ENCODE results near the gene CLRN2.

CLRN2 gene

DNA sequence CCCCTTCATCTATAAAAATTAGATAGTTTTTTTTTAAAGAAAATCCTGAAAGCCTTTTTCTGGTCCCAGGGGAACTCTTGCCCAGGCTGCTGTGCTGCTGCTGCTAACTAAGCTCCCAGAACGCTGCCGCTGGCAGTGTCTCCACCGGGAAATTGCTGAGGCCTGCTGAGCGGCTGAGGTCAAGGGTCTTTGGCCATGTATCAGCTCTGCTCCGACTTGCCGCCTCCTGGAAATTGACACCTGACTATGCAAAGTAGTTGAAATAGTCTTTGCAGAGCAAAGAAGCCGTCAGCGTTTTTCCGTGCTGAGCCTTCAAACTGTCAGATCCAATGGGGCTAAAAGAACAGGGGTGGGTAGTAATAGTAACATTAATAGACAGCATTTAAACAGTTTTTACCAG is 3.9 kb upstream of the CLRN2 start:
- H3K27ac ChIP-seq (ENCODE audit: low read length) = no peak overlapping the region
- H3K4me1 ChIP-seq (ENCODE audit: insufficient read depth, low read length) = peaks cover 3% of the 10 kb centered on the region; the same call in 1 of the 2 replicates
- H3K27me3 ChIP-seq (ENCODE audit: insufficient read depth, low read length) = peaks cover 30% of the 10 kb centered on the region
- 0 out of 2 replicates have a peak, but pooled peaks cover 3% of the 10 kb centered on the region for H3K36me3 ChIP-seq (ENCODE audit: insufficient read depth, low read depth, low read length)
- H3K9ac ChIP-seq (ENCODE audit: low read depth, low read length) = peak overlapping the region; percentile 30; the same call in 1 of the 2 replicates
- peak overlapping the region; percentile 64 for H3K4me3 ChIP-seq (ENCODE audit: low read length)
- H3K9me3 ChIP-seq (ENCODE audit: insufficient read depth, low read depth, low read length) = no peaks in the 10 kb centered on the region

- peak overlapping the region; percentile 30; the same call in 1 of the 2 replicates for H3K9ac ChIP-seq (ENCODE audit: low read depth, low read length)
- H3K9me3 ChIP-seq (ENCODE audit: insufficient read depth, low read depth, low read length) = no peaks in the 10 kb centered on the region
- no peak overlapping the region for H3K27ac ChIP-seq (ENCODE audit: low read length)
- peak overlapping the region; percentile 64 for H3K4me3 ChIP-seq (ENCODE audit: low read length)
- peaks cover 30% of the 10 kb centered on the region for H3K27me3 ChIP-seq (ENCODE audit: insufficient read depth, low read length)
- H3K4me1 ChIP-seq (ENCODE audit: insufficient read depth, low read length) = peaks cover 3% of the 10 kb centered on the region; the same call in 1 of the 2 replicates
- 0 out of 2 replicates have a peak, but pooled peaks cover 3% of the 10 kb centered on the region for H3K36me3 ChIP-seq (ENCODE audit: insufficient read depth, low read depth, low read length)
Measured at GRCh38 chr4:17511509-17511949, 3.4 kb upstream of the CLRN2 start.

DNA sequence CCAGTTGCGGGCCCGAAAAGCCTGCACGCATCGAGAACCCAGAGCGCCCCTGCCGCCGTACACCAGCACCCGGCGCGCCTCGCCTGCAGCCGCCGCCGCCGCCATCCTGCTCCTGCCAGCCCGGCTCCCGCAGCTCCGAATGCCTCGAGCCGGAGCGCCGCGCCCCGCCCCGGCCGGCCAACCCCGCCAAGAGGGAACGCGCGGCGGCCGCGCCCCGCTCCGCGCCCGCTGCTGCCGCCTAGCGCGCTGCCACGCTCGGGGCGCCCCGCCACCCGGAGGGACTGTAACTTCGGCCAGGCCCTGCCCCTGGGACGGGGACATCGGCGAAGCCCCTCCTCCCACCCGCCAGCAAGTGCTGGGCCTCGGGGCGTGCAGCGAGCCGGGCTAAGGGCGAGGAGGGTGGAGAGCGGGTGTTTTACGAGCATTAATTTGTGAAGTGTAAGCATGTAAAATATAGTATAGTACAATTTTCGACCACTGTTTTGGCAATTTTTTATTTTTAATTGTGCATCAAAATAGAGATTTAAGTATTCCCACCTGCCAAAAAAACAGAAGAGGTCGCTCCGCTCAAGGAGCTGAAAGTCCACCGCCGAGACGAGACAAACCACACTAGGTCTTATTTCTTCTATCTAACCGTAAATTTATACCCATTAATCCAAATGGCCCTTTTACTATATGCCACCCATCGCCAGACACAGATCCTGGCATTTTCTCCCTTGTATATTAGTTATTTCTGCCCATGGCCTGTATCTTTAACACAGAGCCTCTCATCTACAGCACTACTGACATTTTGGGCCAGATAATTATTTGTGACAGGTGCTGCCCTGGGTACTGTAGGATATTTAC is 2.8 kb upstream of the CLRN2 start, which contains the start of gene QDPR:
Gene QDPR (minus strand): TSS at position 141 of the 846 bp plus-strand sequence. CDS start 36 bp downstream, at position 105.
- no peaks in the 10 kb centered on the region for H3K36me3 ChIP-seq (ENCODE audit: insufficient read depth, low read depth, low read length)
- no peaks in the 10 kb centered on the region for H3K9me3 ChIP-seq (ENCODE audit: insufficient read depth, low read depth, low read length)
- no peak within 1 kb of the TSS for H3K27ac ChIP-seq (ENCODE audit: low read length)
- peak within 1 kb of the TSS; percentile 34; the same call in 1 of the 2 replicates for H3K9ac ChIP-seq (ENCODE audit: low read depth, low read length)
- H3K27me3 ChIP-seq (ENCODE audit: insufficient read depth, low read length) = peaks cover 30% of the 10 kb centered on the region
- peaks cover 3% of the 10 kb centered on the region; the same call in 1 of the 2 replicates for H3K4me1 ChIP-seq (ENCODE audit: insufficient read depth, low read length)
- peak within 1 kb of the TSS; percentile 64 for H3K4me3 ChIP-seq (ENCODE audit: low read length)

GRCh38 chr4:17512973-17513665 is 1.8 kb upstream of the CLRN2 start:
- Histone ChIP-seq H3K4me1 (ENCODE audit: insufficient read depth, low read length) (peaks cover 3% of the 10 kb centered on the region; the same call in 1 of the 2 replicates), H3K4me3 (ENCODE audit: low read length) (no peak overlapping the region), H3K27me3 (ENCODE audit: insufficient read depth, low read length) (peaks cover 30% of the 10 kb centered on the region), H3K9ac (ENCODE audit: low read depth, low read length) (no peak overlapping the region), H3K9me3 (ENCODE audit: insufficient read depth, low read depth, low read length) (no peaks in the 10 kb centered on the region), H3K27ac (ENCODE audit: low read length) (no peak overlapping the region), H3K36me3 (ENCODE audit: insufficient read depth, low read depth, low read length) (no peaks in the 10 kb centered on the region)

GRCh38 chr4:17515445-17516407 is 761 bp downstream of the CLRN2 start:
- Histone ChIP-seq H3K4me3 (ENCODE audit: low read length) (no peak overlapping the region), H3K9ac (ENCODE audit: low read depth, low read length) (no peak overlapping the region), H3K27ac (ENCODE audit: low read length) (no peak overlapping the region), H3K27me3 (ENCODE audit: insufficient read depth, low read length) (peaks cover 25% of the 10 kb centered on the region), H3K9me3 (ENCODE audit: insufficient read depth, low read depth, low read length) (no peaks in the 10 kb centered on the region), H3K4me1 (ENCODE audit: insufficient read depth, low read length) (peaks cover 3% of the 10 kb centered on the region; the same call in 1 of the 2 replicates), H3K36me3 (ENCODE audit: insufficient read depth, low read depth, low read length) (no peaks in the 10 kb centered on the region)

DNA sequence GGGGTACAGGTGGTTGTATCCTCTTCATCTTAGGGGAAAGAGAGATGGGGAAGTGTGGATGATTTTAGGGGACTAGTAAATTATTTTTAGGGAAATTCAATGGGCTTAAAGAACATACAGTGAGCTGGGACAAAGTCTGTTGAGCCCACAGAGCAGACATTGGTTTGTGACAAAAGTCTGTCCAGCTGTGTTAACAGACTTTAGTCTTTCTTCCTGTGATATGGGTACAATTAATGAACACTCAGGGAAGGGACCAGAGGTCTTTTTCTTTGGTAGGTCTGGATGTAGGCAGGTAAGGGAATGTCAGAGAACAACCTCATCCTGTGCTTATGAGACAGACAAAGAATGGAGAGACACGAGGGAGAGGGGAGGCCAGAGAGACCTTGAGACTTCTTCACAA is 2.0 kb downstream of the CLRN2 start:
- peaks cover 14% of the 10 kb centered on the region for H3K27me3 ChIP-seq (ENCODE audit: insufficient read depth, low read length)

GRCh38 chr4:17517664-17518063 is 2.7 kb downstream of the CLRN2 start:
- H3K9ac ChIP-seq (ENCODE audit: low read depth, low read length) = no peak overlapping the region; the same call in 1 of the 2 replicates
- H3K4me1 ChIP-seq (ENCODE audit: insufficient read depth, low read length) = no peaks in the 10 kb centered on the region; the same call in 1 of the 2 replicates
- H3K27ac ChIP-seq (ENCODE audit: low read length) = no peak overlapping the region
- H3K4me3 ChIP-seq (ENCODE audit: low read length) = peak overlapping the region; percentile 2; the same call in 1 of the 2 replicates
- H3K9me3 ChIP-seq (ENCODE audit: insufficient read depth, low read depth, low read length) = no peaks in the 10 kb centered on the region
- H3K27me3 ChIP-seq (ENCODE audit: insufficient read depth, low read length) = peaks cover 11% of the 10 kb centered on the region
- H3K36me3 ChIP-seq (ENCODE audit: insufficient read depth, low read depth, low read length) = no peaks in the 10 kb centered on the region

More for the DNA sequence above, 2.0 kb downstream of the CLRN2 start:
- Histone ChIP-seq H3K9ac (ENCODE audit: low read depth, low read length) (no peak overlapping the region; the same call in 1 of the 2 replicates), H3K4me3 (ENCODE audit: low read length) (peak overlapping the region; percentile 2; the same call in 1 of the 2 replicates), H3K27ac (ENCODE audit: low read length) (no peak overlapping the region), H3K4me1 (ENCODE audit: insufficient read depth, low read length) (no peaks in the 10 kb centered on the region; the same call in 1 of the 2 replicates), H3K36me3 (ENCODE audit: insufficient read depth, low read depth, low read length) (no peaks in the 10 kb centered on the region), H3K9me3 (ENCODE audit: insufficient read depth, low read depth, low read length) (no peaks in the 10 kb centered on the region)

DNA sequence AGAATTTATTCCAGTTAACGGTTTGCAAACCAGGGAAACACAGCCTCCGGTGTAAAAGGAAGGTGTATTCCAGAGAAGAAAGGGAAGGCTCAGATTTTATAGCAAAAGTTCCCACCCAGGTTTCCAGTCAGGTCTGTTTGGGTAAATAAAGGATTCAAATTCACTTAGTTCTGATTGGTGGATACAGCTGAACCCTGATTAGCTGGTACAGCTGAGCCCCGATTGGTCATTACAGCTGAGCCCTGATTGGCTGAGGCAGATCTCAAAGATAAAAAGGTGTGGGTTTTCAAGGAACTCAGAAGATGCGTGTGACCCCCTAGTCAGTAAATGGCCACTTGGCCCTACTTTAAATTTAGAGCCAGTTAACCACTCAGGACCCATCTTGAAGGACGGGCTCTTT is 6.6 kb downstream of the CLRN2 start:
- Histone ChIP-seq H3K4me3 (ENCODE audit: low read length) (no peak overlapping the region), H3K27me3 (ENCODE audit: insufficient read depth, low read length) (no peaks in the 10 kb centered on the region), H3K4me1 (ENCODE audit: insufficient read depth, low read length) (no peaks in the 10 kb centered on the region; the same call in 1 of the 2 replicates), H3K9ac (ENCODE audit: low read depth, low read length) (no peak overlapping the region), H3K9me3 (ENCODE audit: insufficient read depth, low read depth, low read length) (no peaks in the 10 kb centered on the region), H3K36me3 (ENCODE audit: insufficient read depth, low read depth, low read length) (no peaks in the 10 kb centered on the region), H3K27ac (ENCODE audit: low read length) (no peak overlapping the region)

DNA sequence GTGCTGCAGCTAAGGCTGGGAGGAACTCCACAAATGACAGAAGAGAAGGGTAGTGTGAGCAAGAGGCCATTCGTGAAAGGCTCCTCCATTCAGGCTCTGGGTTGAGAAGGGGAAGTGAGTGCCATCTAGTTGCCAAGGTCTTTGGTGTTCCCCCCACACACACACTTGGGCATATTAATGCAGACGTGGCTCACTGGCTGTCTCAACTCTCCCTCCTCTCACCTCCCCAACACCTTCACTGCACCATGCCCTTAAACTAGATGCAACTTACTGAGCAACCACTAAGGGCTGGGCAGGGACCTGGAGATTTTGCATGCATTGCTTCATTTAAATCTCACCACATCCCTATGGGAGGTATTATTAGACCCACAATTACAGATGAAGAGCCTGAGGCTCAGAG is 8.7 kb downstream of the CLRN2 start:
- Histone ChIP-seq H3K9ac (ENCODE audit: low read depth, low read length) (no peak overlapping the region), H3K9me3 (ENCODE audit: insufficient read depth, low read depth, low read length) (no peaks in the 10 kb centered on the region), H3K36me3 (ENCODE audit: insufficient read depth, low read depth, low read length) (no peaks in the 10 kb centered on the region), H3K27me3 (ENCODE audit: insufficient read depth, low read length) (no peaks in the 10 kb centered on the region), H3K27ac (ENCODE audit: low read length) (no peak overlapping the region), H3K4me3 (ENCODE audit: low read length) (no peak overlapping the region), H3K4me1 (ENCODE audit: insufficient read depth, low read length) (no peaks in the 10 kb centered on the region)

DNA sequence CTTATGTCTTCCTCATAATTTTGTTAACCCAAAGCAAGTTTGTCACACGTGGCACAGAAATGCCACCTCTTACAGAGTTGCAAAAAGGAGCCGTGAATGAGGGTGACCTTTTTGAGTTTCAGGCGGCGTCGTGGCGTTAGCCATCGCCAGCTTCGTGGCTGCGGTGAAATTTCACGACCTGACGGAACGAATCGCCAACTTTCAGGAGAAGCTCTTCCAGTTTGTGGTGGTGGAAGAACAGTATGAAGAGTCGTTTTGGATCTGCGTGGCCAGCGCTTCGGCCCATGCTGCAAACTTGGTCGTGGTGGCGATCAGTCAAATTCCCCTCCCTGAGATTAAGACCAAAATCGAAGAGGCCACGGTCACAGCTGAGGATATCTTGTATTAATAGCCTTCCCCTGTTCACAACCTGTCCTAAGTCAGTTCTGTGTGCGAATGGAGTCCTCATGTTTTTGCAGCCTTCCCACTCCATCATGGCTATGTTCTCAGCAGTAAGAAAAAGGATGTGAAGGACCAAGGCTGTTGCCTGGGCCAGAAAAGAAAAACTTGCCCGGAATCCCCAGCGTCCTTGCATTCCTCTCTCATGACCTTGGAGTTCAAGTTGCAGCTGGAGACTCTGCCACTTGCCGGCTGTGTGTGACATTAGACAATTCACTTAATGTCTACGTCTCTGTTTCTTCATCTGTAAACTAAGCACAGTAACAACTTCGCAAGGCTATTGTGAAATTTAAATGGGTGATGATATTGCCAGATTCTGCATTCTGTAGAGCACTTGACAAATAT is 11.9 kb downstream of the CLRN2 start:
- Histone ChIP-seq H3K36me3 (ENCODE audit: insufficient read depth, low read depth, low read length) (no peaks in the 10 kb centered on the region), H3K9me3 (ENCODE audit: insufficient read depth, low read depth, low read length) (no peaks in the 10 kb centered on the region), H3K27ac (ENCODE audit: low read length) (no peak overlapping the region), H3K9ac (ENCODE audit: low read depth, low read length) (no peak overlapping the region), H3K4me3 (ENCODE audit: low read length) (no peak overlapping the region), H3K4me1 (ENCODE audit: insufficient read depth, low read length) (no peaks in the 10 kb centered on the region), H3K27me3 (ENCODE audit: insufficient read depth, low read length) (no peaks in the 10 kb centered on the region)
